GM21528 (cell line): ENCODE results near the gene TPM3.

ENCODE experiments used
- ATAC-seq: cut with Tn5 transposase; IDR thresholded peaks from one replicate; pipeline ENCODE4 v1.9.1; 2021; ENCODE audit warnings: mild to moderate bottlenecking, moderate library complexity; ENCODE audit not compliant: unreplicated experiment, low FRiP score

TPM3 gene

GRCh38 chr1:154117642-154118041 lies 74.3 kb downstream of the TPM3 start:
- no peak for ATAC-seq

- ATAC-seq = no peak
Observed at GRCh38 chr1:154115180-154115579, 76.7 kb downstream of the TPM3 start.
